Activated CD8-positive, alpha-beta memory T cell treated with anti-CD3 and anti-CD28 coated beads for 48 hours (primary cell): Measurements from ENCODE around the gene ADCY1.

ENCODE experiments used
- DNase-seq, 3 experiments: peaks; one replicate each; pipeline ENCODE4 v3.0.0-alpha.2; 2020; ENCODE audit warnings: low read depth in 2 of 3, low spot score in 2 of 3

The ADCY1 gene

DNA sequence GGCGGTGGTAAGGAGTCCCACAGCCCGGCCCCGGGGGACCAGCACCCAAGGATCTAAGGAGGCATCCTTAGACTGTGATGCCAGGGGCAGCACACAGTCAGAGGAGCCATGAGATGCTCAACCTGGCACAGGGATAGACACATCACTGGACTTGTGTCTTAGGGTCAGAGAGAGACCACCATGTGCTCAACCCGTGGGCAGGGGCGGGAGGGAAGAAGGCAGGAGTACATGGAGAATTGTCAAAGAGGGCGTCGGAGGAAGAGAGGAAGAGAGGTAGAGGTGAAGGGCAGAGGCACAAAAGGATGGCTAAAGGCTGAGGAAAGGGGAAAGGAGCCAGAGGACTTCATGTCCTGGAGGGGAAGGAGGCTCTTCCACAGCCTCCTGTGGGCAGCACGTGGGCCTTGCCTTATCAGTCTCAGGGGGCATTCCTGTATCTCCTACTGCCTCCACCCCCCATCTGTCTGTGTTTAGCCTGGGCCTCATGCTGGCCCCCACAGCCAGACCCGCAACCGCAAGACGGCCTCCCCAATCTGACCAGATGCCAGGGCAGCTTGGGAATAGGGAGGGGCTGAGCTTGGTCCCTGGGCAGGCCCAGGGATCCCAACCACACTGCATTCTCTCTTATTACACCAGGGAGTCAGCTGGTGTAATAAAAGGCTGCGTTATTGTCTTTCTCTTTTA is 2.2 kb downstream of the ADCY1 start:
- no peak for DNase-seq

DNA sequence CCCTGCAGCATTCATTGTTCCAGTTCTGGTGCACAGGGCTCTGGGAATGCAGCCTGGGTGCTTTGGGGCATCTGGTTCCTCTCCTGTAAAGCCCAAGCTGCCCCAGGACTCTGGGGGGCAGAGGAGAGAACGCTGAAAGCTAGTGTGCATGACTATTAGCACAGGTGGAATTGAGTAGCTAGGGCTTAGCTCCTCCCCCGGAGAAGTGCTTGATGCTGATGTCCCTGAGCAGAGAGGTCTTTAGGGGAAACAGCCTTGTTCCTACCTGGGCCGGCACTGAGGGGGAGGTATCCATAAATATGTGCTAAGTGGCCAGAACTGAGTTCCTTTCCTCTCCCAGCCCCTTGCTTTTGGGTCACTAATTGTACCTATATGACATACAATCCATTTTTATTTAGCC is 3.9 kb downstream of the ADCY1 start:
- DNase-seq: no peak

DNA sequence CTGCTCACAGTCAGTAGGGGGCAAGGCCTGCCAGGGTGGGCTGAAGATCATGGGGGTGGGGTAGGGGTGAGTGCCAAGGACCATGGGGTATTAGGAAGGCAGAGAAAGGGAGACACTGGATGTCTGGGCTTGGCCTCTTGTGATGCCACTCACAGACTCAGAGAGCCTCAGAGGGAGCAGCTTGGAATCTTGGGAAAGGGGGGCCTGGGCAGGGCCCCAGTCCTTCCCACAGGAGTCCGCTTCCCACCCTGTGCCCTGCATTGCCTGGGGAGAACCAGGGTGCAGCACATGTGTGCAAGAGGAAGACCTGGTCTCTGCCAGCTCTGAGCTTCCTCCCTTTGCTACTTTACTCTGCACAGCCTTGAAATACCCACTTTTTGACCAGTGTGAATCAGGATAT is 4.3 kb downstream of the ADCY1 start:
- DNase-seq: no peak

DNA sequence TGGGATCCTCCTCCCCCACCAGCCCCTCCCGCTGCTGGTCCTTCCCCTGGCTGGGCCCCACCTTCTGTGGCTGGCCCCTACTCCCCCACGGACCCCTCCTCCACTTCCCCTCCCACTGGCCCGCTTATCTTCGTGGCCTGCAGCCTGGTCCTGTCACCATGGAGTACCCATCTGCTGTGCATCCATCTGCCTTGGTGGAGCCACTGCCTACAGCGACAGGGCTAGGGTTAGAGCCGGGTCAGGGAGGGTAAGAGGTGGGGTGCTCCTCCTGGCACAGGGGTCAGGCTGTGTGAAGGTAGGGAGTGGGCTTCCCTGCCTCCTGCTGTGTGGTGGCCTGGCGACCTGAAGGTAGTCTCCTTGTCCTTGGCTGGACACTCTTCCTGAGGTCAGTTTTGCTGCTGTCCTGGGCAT is 5.2 kb downstream of the ADCY1 start:
- DNase-seq: no peak

DNA sequence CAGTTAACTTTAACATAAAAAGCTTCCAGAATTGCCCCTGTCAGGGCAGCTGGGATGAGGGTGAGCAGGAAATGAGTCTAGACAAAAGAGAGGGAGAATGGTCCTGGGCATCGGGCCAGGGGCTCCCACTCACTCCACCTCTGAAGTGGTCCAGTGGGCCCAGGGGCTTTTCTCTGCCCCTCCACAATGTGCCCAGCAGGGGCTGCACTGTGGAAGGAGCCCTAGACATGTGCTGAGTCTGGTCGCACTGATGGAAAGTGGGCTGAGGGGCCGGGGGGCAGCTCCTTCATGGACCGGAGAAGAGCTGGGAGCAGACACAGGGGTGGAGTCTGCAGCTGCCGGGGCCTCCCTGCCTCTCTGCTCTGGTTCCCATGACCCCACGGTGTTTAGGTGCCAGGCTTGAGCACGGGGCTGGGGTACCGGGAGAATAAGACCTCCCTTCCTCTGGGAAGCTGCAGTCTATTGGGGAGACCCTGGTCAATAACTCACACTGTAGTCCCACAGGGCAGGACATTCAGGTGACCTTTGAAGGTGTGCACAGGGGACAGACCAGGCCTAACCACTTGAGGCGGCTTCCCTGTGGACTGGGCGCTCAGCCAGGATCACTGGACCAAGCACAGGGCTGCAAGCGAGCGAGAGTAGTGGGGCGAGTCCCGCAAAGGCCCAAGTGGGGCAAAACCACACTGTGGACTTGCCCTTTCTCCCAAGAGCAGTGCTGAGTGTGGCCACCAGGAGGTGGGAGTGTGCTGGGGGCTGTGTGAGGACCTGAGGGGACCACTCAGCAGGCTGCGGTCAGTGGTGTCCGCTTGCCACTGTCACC is 6.1 kb downstream of the ADCY1 start:
- no peak for DNase-seq

DNA sequence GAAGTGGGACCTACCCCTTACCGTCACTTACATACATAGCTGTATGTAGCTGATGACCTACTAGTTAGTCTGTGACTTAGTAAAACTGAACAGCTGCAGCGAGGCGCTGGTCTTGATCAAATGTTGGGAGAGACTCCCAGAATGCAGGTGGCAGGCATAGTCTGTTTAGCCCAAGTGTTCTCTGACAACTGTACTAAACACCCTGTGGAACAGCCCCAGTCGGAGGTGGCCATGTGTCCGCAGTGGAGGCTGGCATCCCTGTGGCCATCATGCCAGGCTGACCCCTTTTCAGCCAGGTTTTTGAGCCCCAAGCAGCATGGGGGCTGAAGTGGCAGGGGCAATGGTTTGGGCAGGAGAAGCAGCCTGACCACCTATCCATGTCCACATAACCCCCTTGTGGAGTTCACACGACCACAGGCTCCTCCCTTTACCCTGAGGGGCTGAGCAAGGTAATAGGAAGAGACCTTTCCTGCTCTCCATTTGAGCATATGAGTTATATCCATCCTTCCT is 7.2 kb downstream of the ADCY1 start:
- no peak for DNase-seq

DNA sequence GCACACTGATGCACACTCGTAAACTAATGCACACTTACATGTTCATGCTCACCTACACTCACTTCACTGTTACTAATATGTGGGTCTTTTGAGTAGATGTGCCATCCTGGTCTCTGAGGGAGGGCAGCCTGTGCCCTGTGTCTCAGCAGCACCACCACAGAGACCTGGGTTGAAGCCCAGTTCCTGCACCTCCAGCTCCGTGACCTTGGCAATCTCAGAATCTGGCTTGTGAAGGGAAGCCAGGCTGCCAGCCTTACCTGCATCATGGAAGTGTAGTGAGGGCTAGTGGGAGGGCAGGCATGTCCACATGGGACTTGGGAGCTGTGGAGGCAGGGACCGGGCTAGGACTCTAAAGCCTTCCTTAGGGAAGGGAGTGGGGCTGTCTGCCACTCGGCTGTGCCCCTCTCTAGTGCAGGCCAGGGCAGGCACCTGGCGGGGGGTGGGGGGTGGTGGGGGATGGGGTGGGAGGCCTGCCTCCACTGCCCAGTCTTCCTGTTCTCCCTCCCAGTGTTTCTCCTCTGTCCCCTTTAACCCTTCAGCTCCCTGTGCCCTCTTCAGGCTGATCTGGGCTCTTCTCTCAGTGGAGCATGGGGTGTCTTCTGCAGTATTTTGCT is 8.1 kb downstream of the ADCY1 start:
- DNase-seq: no peak

DNA sequence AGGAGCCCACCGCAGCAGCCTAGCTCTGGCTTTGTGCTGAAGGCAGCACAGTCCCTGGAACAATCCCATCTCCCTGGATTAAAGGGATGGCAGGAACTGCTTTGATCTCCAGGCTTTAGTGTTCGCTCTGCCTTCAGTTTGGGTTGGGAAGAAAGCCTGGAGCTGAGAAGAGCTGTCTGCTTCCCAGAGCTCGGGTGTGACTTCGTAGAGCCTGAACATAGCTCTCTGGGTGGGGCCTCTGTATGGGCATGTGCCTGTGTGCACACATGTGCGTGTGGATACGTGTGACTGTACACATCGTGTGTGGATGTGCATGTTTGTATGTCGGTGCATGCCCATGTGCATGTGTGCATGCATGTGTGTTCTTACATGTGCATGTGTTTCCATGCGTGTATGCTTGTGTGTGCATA is 8.7 kb downstream of the ADCY1 start:
- DNase-seq: no peak

DNA sequence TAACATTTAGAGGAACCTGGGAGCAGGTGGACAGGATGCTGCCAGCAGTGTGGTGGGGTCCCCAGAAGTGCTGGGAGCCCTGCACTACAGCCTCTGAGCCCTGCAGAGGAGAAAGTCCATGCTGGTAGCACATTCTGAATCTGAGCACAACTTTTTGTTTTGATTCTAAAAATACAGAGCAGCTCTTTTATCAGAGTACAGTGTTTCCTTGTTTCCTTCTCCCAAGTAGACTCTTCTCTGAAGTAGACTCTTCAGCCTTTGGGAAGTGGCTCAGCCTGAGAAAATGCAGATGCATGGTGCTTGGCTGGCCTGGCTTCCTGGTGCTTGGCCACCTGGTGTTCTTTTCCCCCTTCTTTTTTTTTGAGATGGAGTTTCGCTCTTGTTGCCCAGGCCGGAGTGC is 9.1 kb downstream of the ADCY1 start:
- no peak for DNase-seq

DNA sequence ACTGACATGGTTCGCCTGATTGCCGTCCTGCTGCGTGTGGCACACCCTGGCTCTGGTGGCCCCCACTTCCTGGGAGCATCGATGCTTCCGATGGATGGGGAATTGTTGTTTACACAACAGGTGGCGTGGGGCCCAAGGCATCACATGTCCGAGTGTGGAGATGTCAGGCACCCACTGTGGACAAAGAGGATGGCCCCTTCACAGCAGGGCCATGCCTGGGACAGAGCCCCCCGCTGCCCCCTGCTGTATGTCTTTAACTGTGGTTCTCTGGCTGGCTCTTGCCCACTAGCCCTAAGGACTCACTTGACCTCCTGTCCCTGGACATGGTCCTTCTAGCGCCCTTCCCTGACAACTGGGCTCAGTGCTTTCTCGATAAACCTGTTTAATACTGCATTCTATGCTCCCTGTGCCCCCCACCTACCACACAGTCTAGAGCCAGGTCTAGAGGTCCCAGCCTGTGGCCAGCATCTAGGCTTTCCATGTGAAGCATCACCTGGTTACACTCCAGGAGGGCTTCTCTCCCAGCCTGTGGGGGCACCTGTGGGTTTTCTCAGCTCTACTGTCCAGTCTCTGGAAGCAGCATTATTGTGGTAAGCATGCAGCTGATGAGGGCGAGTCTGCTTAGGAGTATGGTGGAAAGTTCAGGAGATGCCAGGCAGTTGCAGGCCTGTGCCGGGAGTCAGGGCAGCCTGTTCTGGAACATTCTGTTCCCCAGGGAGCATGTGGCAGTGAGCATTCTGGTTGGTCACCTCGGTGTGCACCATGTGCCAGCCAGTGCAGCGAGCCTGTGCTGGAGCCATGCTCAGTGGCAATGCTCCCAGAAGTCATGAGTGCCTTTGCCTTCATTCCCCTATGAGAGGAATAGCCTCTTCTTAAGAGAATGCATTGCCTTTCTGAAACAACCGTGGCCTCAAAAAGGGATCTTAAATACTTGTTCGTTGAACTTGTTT is 10.4 kb downstream of the ADCY1 start:
- no peak for DNase-seq

DNA sequence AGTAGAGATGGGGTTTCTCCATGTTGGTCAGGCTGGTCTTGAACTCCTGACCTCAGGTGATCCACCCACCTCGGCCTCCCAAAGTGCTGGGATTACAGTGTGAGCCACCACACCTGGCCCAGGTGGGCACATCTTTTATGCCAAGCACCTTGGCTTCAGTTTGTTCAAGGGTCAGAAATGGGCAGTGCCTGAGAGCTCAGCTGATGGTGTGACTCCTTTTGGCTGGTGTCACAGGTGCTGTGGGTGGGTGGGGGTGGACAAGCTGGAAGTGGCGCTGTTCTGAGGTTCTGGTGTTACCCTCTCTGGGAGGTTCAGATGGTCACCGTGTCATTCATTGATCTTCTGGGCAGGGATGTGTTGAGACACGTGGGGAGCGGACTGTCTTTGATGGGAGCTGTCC is 11.5 kb downstream of the ADCY1 start:
- DNase-seq: no peak

DNA sequence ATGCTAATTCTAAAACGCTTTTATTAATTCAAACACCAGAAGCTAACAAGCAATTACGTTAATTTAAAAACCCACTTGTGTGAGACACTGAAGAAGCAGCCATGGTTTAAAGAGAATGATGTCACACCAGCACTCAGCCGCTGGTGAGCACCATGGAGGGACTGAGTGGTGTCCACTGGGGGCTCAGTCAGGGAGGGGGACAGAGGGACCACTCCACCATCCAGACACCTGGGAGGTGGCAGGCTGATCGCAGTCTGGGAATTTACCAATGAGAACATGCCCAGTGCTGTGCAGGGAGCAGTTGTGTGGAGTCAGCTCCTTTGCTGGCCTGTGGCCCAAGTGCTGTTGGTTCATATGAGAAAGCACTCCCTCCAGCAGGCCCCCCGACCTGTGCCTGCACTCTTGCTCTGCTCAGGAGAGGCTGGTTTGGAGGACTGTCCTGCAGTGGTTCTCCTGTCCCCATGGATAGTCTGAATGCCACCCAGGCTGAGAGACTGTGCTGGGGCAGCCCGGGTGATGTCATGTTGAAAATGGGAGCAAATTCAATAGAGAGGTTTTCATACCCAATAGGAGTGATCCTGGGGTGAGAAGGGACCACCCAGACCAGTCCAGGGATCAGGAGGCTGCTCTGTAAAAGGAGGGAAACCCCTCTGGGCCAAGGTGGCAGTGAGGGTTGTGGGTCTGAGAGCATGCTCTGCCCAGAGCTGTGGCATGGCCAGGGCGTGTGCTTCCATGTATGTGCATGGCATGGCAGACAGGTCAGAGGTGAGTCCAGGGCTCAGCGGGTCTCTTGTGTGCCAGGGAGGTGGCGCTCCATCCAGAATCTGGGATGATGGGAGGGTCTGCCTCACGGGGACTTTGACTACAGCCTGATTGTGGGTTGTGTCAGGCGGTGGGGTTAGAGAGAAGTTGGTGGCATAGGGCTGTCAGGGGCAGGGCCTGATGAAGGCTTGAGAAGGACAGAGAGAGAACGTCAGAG is 12.7 kb downstream of the ADCY1 start:
- no peak for DNase-seq

DNA sequence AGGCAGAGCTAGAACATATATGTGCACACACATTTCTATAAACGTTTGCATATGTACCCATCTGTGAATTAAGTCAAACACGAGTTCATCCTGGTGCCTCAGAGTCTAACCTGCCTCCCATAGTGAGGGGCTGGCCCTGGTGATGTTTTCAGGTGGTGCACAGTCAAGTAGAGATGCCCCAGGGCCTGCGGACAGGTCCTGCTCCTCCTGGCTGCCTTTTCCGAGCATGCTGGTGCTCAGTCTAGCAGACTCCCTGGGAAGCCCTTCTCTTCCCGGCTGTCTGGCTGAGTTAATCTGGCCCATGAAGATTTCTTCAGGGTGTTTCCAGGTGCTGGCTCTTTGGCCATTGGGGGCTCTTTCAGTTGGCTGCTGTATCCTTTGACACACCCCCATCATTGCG is 14.3 kb downstream of the ADCY1 start:
- no peak for DNase-seq

DNA sequence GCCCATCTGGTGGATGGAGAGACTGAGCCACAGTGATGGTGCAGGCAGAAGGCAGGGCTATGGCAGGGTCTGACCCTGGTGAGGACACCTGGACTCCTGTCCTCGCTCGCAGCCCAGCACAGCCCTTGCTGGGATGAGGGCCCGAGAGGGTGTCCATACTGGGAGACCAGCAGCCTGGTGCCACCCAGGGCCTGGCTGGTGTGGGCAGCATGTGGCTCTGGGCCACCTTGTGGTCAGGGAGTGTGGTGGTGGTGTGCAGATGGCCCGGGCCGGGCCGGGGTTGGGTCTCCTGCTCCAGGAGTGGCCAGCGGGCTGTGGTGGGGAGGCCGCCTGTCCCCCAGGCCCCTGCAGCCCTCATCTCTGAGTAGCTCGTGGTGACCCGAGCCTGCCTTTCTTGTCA is 14.9 kb downstream of the ADCY1 start:
- no peak for DNase-seq

DNA sequence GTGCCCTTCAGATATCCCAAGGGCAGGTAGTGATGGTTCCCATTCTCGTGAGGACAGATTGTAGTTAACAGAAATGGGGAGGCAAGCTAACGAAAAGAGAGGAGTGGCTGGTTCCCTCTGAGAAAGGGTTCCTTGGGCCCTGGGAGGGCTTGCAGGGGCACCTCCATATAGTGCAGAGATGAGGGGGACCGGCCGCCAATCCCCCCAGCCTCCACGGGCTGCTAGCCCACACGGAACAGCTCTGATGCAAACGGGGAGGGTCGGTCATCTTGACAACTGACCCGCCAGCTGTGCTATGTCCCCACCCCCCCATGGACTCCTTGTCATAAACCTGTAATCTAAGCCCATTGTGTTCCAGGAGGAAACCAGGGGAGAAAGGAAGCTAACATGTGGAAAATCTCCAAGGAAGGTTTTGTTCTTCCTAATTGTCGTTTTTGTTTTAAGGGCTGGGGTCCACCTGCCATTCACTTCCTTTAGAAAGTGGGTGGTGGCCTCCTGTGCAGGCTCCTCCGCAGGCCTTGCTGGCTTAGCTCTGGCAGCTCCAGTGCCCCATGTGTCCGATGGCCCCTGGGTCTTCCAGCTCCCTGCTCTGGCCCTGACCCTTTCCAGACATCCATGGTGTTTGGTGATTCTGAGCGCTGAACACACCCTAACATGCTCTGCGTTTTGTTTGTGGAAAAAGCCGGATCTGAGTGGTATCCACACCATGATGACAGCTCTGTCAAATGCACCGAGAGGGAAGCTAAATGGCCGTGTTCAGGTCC is 15.9 kb downstream of the ADCY1 start:
- no peak for DNase-seq

DNA sequence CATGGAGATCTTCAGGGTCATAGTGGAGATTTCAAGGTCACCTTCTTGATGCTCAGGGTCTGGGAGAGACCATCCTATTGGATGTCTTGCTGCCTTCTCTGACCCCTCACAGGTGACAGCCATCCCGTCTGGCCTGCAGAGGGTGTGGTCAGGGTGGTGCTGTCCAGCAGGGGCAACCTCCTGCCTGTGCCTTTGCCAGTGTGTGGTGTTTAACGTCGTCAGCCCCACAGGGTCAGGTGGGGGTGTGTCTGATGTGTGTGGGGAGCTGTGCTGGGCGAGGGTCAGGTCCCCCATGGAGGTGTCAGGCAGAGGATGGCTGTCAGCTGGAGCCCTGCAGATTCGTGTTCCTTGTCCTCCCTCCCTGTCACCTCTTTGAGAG is 16.5 kb downstream of the ADCY1 start:
- DNase-seq: no peak

DNA sequence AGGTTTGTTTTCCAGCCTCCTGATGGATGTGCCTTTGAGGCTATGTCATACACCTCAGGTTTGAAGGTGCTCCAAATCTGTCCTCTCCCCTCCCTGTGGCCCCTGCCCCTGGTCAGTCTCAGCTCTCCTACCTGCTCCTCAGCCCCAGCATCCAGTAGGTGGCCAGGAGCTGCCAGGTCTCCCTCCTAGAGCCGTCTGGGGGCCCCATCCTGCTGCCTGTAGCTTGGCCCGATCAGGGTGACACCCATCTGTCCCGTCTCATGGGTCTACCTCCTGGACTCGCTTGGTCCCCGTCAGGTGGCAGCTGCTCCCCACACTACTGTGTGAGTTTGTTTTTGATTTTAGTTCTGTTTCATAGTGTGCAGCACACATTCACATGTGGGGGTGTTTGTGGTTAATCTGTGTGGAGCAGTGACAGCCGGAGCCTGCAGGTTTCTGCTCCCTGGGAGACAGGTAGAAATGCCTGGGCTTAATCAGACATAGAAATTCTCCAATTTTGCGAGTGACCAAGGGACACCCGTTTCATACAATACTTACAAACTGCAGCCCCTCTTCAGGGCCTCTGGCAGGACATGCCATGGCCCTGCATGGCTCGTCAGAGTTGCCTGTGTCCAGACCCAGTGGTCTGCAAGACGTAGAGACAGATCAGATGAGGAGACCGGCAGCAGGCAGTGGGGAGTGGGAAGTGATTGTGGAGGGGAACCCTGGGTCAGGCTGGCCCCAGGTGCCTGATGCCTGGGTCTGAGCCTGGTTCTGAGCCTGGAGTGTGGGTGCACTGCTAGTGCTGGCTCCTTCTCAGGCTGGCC is 17.1 kb downstream of the ADCY1 start:
- no peak for DNase-seq

DNA sequence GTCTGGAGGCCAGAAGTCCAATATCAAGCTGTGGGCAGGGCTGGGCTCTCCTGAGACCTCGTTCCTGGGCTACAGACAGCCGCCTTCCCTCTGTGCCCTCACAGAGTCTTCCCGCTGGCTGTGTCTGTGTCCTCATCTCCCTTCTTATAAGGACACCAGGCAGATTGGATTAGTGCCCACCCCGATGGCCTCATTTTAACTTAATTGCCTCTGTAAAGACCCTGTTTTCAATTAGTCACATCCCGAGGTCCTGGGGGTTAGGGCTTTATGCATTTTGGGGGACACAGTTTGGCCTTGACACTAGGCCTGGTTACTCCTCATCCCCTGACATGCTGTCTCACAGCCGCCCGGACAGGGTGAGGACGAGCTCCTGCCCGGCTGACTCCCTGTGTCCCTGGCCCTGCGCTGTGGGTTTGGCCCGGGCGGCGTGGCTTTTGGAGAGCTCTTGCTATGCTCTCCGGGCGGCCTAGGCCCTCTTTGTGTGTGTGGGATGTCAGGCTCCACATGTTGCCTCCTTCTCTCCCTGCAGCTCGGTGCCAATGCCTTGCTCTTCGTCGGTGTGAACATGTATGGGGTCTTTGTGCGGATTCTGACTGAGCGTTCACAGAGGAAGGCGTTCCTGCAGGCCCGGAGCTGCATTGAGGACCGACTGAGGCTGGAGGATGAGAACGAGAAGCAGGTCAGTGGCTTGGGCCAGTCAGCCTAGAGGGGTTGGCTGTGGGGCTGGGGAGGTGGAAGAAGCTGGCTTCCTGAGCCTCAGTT is 18.2 kb downstream of the ADCY1 start:
- DNase-seq: no peak
